HK-2 (cell line): ENCODE results near the gene TAS2R20.
"Not testable (repeated sequence)": the region's sequence is repeated elsewhere in the genome, so short reads cannot be mapped to it uniquely, and the experiment has no call there.

Experiments
- DNase-seq: peaks from one replicate; pipeline ENCODE4 v3.0.0-alpha.2; 2018; ENCODE audit not compliant: unreplicated experiment

TAS2R20 gene

DNA sequence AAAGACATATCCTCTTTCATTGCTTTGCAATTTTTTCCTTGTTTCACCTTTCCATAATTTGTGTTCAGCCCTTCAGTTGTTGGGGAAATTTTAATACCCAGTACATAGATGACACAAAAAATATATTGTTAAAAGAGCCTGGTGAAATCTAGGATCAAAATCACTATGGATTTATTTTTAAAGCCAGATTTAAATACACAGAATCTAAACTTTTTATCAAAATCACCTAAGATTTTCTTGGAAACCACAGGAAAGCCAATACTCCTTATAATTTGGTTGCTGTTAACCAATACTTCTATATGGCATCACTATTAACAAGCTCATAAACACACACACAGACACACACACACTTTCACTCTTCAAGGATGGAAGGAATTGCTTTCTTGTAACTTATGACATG is at the start of gene TAS2R20:
Gene TAS2R20 (minus strand): TSS at position 101 of the 400 bp plus-strand sequence. CDS start 429 bp downstream, outside the sequence.
- no peak for DNase-seq

- not testable (repeated sequence) for DNase-seq
Measured at GRCh38 chr12:11041366-11041765, 43.3 kb upstream of the TAS2R20 start.

- DNase-seq: no peak
Measured at GRCh38 chr12:11040162-11040561, 42.1 kb upstream of the TAS2R20 start.

GRCh38 chr12:11039171-11039570 is 41.1 kb upstream of the TAS2R20 start:
- no peak for DNase-seq

DNA sequence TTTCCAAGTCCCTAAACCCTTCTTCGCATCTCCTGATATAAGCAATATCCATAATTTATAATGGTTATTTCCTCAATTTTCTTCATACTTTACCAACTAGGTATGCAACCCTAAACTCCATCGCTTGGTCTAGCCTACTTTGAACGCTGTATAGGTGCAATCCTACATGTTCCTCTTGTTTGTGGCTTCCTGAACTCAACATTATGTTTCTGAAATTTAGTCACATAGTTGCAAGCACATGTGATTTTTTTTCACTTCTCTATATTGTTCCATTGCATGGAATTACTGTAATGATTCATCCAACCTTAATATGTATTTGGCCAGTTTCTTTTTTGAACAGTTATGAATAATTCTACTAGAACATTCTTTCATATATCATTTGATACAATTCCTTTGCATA is 35.9 kb upstream of the TAS2R20 start:
- DNase-seq: not testable (repeated sequence)

DNA sequence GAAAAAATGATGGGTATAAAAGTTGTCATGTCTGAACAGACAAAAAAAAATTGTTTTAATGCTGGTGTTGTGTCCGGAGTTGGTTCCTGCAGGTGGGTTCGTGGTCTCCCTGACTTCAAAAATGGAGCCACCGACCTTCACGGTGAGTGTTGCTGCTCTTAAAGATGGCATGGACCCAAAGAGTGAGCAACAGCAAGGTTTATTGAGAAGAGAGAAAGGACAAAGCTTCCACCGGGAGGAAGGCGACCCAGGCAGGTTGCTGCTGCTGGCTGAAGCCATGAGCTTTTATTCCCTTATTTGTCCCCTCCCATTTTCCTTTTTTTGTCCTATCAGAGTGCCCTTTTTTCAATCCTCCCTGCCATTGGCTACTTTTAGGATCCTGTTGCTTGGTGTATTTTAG is 33.2 kb upstream of the TAS2R20 start, which contains the start of gene TAS2R31:
Gene TAS2R31 (minus strand): TSS at position 101 of the 400 bp plus-strand sequence. CDS start 72 bp downstream, at position 29.
- DNase-seq: no peak

- DNase-seq: no peak
Measured at GRCh38 chr12:11026118-11026517, 28.0 kb upstream of the TAS2R20 start.

GRCh38 chr12:11023387-11023786 is 25.3 kb upstream of the TAS2R20 start:
- no peak for DNase-seq

- DNase-seq: no peak
Measured at GRCh38 chr12:11022520-11022919, 24.4 kb upstream of the TAS2R20 start, which contains the start of gene TAS2R19. Gene TAS2R19 (minus strand): TSS chr12:11022620. CDS start chr12:11022571, 49 bp downstream.

GRCh38 chr12:11016937-11017336 is 18.8 kb upstream of the TAS2R20 start:
- no peak for DNase-seq

DNA sequence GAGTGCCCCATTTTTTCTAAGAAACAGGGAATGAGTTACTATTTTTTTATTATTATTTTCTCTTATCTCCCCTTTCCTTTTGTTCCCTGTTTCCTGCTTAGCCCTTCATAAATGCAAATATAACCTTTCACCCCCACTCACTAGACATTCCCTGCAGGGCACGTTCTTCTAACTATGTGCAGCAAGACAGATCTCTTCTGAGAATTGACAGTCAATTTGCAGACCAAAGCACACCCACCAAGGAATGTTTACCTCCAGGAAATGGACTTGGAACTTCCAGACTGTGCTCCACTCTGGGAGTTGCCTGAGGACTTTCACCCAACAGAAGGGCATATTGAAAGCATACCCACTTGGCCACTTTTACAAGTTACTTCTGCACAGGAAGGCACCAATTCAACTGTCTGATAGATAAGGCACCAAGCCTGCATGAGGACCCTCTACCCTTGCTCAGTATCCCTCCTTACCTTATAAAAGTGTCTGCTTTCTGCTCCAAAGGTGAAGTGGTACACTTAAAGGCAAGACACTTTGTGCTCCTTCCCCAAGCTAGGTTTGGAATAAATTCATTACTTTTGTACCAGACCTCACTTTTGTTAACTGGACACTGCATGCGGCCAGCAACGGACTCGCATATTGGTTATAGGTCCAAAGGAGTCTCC is 17.8 kb upstream of the TAS2R20 start:
- DNase-seq: no peak

DNA sequence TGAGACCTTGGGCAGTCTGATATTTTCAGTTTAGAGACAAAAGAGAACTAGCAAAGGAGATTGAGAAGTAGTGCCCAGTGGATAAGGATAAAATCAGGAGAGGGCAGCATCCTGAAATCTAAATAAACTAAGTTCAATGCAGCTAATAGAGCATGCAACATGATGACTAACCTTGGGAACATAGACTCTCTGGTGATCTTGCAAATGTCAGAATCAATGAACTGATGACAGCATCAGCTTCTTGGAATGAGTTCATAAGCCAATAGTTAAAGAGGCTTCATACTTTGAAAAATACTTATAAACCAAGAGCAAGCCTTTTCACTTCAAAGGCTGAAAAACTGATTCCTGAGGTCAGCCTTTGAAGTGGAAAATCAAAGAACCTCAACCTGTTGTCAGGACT is 16.1 kb upstream of the TAS2R20 start:
- DNase-seq: no peak

DNA sequence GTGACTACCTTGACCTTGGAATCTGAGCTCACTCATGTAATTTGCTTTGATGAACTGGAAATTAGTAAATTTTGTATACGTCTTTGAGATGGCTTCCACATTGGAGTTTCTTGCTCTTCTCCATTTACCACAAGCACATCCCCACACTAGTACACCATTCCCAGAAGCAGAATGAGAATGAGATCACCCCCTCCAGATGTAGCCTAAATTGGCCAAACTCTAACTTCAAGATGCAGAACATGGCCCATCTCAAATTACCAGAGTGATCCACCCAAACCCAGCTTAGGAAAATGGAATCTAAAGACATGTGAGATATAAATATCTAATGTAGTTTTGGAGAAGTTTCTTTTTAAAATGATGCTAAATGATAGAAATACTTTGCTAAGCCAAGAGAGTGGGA is 9.5 kb upstream of the TAS2R20 start:
- no peak for DNase-seq

DNA sequence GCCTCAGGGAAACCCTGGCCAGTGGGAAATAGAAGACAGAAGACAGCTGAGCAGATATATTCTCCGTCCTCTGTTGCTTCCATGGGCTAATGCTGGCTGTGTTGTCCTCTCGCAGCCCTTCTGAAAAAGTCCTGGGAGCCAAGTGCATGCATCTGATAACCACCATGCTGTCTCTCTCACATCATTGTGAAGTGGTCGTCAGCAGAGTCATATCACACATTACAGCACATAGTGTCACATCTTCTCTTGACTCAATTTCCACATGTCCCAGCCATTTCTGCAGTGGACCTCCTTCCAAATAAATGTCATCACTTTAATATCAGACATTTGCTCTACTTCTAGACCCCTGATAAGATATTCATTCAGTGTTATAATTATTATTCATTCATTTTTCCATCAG is 3.8 kb downstream of the TAS2R20 start:
- no peak for DNase-seq

DNA sequence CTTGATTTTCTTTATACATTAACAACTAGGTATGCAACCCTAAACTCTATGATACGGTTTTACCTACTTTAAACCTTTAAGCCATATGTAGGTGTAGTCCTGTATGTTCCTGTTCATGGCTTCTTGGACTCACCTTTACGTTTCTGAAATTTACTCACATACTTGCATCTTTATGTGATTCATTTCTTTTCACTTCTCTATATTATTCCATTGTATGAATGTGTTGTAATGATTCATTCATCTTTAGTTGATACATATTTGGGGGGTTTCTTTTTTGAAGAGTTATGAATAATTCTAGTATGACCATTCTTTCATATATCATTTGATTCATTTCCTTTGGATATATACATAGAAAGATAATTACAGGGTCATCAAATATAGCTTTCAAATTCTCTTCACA is 9.0 kb downstream of the TAS2R20 start:
- no peak for DNase-seq

DNA sequence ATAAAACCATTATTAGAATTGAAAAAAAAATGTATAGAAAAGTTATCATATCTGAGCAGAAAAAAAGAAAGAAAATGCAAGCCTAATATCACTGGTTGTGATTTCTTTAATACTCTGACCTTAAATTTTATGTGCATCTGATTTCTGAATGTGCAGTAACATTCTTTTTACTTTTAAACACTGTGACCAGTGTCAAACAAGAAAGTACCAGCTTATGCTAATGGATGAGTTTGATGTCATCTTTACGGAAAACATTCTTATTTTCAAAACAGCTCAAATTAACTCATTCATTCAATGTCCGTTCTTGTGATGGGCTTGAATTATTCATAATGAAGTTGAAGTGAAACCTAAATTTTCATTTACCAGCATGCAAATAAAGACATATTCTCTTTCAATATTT is 11.3 kb downstream of the TAS2R20 start, which contains the start of gene TAS2R50:
Gene TAS2R50 (minus strand): TSS at position 101 of the 400 bp plus-strand sequence. CDS start 52 bp downstream, at position 49.
- DNase-seq: no peak

GRCh38 chr12:10982244-10982643 is 15.9 kb downstream of the TAS2R20 start:
- DNase-seq: no peak

- DNase-seq: no peak
Measured at GRCh38 chr12:10974965-10975364, 23.1 kb downstream of the TAS2R20 start.

- no peak for DNase-seq
Measured at GRCh38 chr12:10968765-10969456, 29.2 kb downstream of the TAS2R20 start.

GRCh38 chr12:10967409-10967808 is 30.7 kb downstream of the TAS2R20 start:
- no peak for DNase-seq

GRCh38 chr12:10966314-10966713 is 31.8 kb downstream of the TAS2R20 start:
- DNase-seq: no peak

DNA sequence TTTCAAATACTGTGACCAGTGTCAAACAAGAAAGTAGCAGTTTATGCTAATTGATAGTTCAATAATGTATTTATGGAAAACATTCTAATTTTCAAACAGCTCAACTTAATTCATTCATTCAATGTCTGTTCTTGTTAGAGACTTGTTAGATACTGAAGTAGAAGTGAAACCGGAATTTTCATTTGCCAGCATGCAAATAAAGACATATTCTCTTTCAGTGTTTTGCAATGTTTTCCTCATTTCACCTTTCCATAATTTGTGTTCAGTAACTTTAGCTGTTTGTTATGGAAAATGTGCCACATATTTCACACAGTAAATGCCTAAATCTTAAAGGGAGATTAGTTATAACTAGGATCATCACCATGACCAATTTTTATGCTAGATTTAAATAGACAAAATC is 32.6 kb downstream of the TAS2R20 start:
- no peak for DNase-seq

DNA sequence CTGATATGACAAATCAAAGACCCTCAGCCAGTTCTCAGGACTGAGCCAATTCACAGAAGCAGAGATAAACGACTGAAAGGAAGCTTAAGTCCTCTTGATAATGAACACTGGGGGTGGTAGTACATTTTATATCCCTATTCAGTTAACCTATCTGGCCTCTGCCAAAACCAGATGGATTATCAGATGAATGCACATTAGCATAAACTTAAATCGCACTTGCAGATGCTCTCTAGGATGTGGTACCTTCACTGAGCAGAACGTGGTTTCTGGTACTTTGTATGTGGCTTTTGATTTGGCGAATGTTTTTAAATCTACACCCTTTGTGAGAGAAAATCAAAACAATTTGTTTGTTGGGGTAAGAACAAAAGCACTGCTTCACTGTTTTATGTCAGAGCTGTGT is 37.9 kb downstream of the TAS2R20 start:
- DNase-seq: no peak
